HL-60/S4 (cell line): ENCODE results near the gene FBXL20.
"Not testable (repeated sequence)": the region's sequence is repeated elsewhere in the genome, so short reads cannot be mapped to it uniquely, and the experiment has no call there.

Source experiments
- in situ Hi-C: fragments of 300-500 bp; cut with MboI; formaldehyde crosslinking; loops from 2 replicates; pipeline ENCODE4 v1.14.3; 2022; ENCODE audit warnings: low sequenced_read_pairs

Gene FBXL20

GRCh38 chr17:39334008-39334744, 67.2 kb downstream of the FBXL20 start:
- in situ Hi-C loops: not testable (repeated sequence)

- in situ Hi-C loops: no loop called here
These were observed 69.3 kb downstream of the FBXL20 start for GRCh38 chr17:39332092-39332491.

DNA sequence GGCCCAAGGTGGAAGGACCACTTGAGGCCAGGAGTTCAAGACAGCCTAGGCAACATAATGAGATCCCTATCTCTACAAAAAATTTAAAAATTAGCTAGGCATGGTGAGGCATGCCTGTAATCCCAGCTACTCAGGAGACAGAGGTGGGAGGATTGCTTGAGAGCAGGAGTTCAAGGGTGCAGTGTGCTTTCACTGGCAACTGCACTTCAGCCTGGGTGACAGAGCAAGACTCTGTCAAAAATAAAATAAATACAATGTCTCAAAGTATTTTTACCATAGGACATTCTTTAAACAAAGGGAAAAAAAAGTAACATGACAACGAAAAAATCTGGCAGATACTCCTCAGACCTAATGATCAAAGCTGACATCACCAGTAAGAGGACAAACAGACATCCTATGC, 72.6 kb downstream of the FBXL20 start:
- in situ Hi-C loops: no loop called here

- in situ Hi-C loops: no loop called here
These were observed 74.3 kb downstream of the FBXL20 start for GRCh38 chr17:39327109-39327508.

GRCh38 chr17:39325528-39326240, 75.7 kb downstream of the FBXL20 start:
- in situ Hi-C loops: no loop called here

- in situ Hi-C loops: no loop called here
These were observed 82.8 kb downstream of the FBXL20 start for GRCh38 chr17:39318636-39319035.

DNA sequence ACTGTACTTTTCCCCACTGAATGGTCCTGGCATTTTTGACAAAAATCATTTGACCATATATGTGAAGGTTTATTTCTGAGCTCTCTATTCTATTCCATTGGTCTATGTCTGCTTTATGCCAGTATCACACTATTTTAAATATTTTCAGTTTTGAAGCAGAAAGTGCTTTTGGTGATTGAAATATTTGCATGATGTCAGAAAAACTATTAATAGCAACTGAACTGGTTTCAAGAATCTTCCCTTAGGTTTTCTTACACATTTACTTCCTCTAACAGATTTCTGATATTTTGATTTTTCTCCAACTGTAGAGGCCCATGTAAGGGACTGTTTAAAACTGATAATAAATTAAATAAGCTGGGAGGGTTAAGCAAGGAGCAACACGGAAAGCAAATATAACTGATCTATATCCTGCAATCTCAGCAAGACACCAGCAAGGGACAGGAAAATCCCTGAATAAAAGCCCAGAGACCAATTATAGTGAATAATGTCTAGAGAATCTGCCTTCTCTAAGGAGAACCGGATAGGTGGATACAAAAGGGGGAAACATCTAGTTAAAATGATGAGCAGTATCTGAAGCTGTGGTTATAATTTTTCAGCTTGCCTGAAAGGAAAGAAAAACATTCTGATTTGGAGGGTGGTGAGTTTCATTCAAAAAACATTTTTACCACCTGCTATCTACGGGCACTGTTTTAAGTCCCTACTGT, 94.8 kb downstream of the FBXL20 start:
- in situ Hi-C loops: no loop called here

GRCh38 chr17:39305978-39306377, 95.4 kb downstream of the FBXL20 start:
- in situ Hi-C loops: no loop called here

GRCh38 chr17:39304188-39304587, 97.2 kb downstream of the FBXL20 start:
- in situ Hi-C loops: no loop called here

DNA sequence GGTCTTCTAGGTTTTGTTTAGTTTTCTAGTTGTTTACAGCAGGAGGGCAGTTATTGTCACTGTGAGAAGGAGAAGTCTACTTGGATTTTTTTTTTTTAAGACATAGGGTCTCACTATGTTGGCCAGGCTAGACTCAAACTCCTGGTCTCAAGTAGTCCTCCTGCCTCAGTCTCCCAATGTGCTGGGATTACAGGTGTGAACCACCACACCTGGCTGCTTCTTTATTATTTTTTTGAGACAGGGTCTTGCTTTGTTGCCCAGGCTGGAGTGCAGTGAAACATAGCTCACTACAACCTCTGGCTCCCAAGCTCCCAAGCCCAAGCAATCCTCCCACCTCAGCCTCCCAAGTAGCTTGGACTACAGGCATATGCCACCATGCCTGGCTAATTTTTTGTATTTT, 107.4 kb downstream of the FBXL20 start:
- in situ Hi-C loops: no loop called here

DNA sequence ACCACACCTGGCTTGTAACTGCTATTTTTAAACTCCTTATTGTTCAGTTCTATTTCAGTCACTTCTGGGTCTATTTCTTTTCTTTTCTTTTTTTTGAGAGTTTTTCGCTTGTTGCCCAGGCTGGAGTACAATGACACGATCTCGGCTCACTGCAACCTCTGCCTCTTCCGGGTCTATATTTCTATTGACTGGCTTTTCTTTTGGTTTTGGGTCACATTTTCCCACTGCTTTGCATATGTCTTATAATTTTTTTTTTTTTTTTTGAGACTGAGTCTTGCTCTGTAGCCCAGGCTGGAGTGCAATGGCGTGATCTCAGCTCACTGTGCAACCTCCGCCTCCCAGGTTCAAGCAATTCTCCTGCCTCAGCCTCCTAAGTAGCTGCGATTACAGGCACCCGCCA, 108.9 kb downstream of the FBXL20 start:
- in situ Hi-C loops: not testable (repeated sequence)

DNA sequence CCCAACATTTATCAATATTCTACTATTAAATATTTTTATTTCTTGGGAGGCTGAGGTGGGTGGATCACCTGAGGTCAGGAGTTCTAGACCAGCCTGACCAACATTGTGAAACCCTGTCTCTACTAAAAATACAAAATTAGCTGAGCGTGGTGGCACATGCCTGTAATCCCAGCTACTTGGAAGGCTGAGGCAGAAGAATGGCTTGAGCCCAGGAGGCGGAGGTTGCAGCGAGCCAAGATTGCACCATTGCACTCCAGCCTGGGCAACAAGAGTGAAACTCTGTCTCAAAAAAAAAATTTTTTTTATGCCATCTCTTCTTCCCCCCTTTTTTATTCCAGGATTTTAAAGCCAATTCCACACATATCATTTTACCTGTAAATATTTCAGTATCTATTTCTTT, 114.9 kb downstream of the FBXL20 start:
- in situ Hi-C loops: not testable (repeated sequence)

- in situ Hi-C loops: no loop called here
These were observed 116.7 kb downstream of the FBXL20 start for GRCh38 chr17:39284685-39285084.

DNA sequence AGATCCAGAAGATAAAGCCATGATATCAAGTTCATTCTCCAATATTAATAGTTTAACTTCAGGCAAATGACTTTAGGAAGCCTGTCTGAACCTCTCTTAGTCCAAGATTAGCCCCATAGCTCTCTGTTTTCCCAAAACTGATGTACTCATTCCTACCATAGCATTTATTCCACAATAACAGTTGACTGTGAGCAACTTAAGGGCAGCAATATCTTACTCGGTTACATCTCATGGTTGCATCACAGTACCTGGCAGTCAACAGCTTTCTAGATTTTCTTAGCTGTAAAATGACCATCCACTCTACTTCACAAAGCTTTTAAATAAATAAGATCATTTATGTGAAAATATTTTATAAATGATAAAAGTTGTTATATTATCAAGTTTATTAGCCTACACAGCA, 117.5 kb downstream of the FBXL20 start:
- in situ Hi-C loops: no loop called here

DNA sequence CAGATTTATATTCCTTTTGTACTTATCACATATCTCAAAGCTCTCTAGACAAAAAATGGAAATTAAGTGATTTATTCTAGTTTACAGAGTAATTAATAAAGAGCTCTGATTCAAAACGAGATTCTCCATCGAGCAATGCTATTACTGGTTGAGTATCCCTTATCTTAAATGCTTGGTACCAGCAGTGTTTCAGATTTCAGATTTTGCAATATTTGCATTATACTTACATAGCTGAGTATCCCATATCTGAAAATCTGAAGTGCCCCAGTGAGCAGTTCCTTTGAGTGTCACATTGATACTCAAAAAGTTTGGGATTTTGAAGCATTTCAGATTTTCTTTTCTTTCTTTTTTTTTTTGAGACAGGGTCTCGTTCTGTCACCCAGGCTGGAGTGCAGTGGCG, 118.3 kb downstream of the FBXL20 start:
- in situ Hi-C loops: no loop called here

DNA sequence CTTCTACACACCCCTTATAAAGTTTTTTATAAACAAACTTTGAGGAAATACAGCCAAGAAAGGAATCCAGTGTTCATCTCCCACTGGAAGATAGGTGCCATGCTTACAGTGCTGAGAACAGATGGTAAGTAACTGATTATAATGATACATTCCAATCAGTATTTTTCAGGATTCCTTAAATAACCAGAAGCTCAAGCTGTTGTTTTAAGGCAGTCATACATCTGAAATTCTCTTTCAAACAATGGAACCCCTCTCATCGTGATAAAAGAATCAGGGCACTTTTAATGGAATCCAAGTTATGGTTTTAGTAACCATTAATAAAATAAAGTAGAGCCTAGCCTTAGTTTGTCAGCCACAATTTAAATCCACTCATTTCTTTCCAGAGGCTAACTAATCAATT, 119.6 kb downstream of the FBXL20 start:
- in situ Hi-C loops: no loop called here

DNA sequence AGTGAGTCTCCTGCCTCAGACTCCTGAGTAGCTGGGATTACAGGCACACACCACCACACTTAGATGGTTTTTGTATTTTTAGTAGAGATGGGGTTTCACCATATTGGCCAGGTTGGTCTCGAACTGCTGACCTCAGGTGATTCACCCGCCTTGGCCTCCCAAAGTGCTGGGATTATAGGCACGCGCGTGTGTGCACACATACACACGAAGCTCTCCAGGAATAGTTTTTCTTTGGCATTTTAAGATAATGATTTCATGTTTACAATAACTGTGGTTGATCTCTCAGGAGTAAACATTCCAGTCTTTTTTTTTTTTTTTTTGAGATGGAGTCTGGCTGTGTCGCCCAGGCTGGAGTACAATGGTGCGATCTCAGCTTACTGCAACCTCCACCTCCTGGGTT, 123.2 kb downstream of the FBXL20 start:
- in situ Hi-C loops: not testable (repeated sequence)

DNA sequence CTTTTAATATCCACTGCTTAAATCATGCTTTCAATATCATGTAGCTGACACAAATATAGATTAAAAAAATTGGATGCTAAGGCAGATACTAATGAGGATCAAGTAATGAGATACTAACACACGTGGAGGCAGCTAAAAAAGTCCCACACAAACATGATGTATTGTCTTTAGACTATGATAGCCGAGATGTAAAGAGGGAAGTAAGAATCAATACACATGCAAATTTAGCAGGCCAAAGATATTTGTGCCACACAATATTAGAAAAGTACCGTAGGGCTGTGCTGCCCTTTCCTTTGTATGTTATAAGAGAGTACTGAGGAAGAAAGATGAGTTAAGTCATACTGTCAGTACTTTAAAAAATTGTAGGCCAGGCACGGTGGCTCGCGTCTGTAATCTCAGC, 124.3 kb downstream of the FBXL20 start:
- in situ Hi-C loops: no loop called here

- in situ Hi-C loops: no loop called here
These were observed 125.3 kb downstream of the FBXL20 start for GRCh38 chr17:39276113-39276512.

DNA sequence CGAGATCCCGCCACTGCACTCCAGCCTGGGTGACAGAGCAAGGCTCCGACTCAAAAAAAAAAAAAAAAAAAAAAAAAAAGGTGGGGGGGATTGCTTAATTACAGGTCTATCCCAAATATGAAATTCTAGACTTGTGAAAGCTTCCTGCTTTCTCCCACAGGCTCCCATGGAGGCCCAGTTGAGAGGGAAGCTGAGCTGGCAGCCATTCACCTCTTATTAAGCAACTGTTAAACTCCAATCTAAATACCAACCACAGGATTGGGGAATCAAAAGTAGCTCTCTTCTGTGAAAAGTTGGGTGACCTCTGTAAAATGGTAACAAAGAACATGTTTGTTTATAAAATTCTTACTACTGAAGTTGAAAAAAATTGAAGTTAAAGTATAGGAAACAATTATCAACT, 129.9 kb downstream of the FBXL20 start:
- in situ Hi-C loops: no loop called here

DNA sequence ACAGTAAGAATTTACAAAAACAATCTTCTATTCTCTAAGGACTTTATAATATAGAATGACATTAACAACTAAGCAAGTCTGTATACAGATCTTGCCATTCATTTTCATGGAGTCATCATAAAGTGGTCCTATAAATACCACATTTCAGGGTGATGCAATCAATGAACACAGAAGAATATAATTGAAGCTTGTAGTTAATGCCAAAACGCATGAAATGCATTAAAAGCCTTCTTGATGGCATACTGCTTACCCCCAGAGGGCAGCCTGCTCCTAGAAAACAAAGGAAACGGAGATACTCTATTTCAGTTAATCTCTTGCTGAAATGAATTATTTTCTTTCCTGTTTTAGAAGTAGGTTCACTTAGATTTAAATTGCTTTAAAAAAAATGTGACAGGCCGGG, 130.5 kb downstream of the FBXL20 start:
- in situ Hi-C loops: no loop called here

GRCh38 chr17:39264119-39264518, 137.3 kb downstream of the FBXL20 start:
- in situ Hi-C loops: no loop called here
